ENCODE data around the gene TUBA4B.
A peak's percentile ranks its signal among the peaks of the same experiment; 100 is the strongest.

TUBA4B gene

DNA sequence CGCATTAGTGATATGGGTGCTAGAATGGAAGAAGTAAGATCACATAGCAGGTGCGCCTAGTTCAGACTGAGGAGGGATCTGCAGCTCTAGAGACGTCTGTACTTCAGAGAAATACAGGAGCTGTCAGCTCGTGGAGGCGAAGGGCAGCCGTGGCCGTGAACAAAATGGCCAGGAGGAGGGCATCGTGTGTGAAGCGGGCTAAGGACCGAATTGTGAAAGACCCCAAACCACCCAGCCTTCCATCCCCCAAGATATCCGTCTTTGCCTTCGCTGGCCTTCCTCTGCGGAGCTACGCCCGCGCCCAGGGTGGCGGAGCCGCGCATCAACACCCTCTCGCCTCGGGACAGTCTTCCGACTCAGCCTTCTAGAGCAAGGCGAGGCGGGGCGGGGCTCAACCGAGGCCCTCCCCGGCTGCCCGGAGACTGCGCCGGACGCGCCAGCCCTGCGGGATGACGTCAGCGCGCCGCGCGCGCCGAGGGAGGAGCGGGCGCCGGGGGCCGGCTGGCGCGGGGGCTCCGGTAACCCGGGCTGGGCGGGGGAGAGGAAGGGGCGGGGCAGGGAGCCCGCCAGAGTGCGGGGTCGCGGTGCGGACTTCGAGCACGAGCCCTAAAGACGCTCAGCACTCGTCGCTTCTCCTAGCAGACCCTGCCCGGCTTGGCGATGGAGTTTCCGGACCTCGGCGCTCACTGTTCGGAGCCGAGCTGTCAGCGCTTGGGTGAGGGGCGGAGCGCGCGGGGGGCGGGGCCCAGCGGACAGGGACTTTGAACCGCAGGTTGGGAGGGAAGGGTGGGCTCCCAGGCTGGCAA is 46.5 kb upstream of the TUBA4B start, which contains the start of gene ZFAND2B (continued):
- peak; percentile 60 for TF ChIP-seq SP7 (tag by site-specific recombination; IDR thresholded peaks at IDR 0.05)
- TF ChIP-seq ZFP41 (tag by site-specific recombination; IDR thresholded peaks at IDR 0.05; ENCODE audit: borderline replicate concordance): no peak
- peak; percentile 65; the same call in 1 of the 2 replicates for TF ChIP-seq GLIS2 (tag by site-specific recombination; IDR thresholded peaks at IDR 0.05)
- TF ChIP-seq, protein P1, sequence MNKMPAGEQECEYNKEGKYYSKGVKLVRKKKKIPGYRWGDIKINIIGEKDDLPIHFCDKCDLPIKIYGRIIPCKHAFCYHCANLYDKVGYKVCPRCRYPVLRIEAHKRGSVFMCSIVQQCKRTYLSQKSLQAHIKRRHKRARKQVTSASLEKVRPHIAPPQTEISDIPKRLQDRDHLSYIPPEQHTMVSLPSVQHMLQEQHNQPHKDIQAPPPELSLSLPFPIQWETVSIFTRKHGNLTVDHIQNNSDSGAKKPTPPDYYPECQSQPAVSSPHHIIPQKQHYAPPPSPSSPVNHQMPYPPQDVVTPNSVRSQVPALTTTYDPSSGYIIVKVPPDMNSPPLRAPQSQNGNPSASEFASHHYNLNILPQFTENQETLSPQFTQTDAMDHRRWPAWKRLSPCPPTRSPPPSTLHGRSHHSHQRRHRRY (tag by site-specific recombination; IDR thresholded peaks at IDR 0.05): no peak
- TF ChIP-seq GLIS1 (tag by site-specific recombination; IDR thresholded peaks at IDR 0.05): 0 out of 2 replicates have a peak, but pooled peaks have one; percentile 21
- TF ChIP-seq ZNF341 (tag by site-specific recombination; IDR thresholded peaks at IDR 0.05; ENCODE audit: low read depth): no peak
- no peak for TF ChIP-seq ZNF830 (tag by site-specific recombination; IDR thresholded peaks at IDR 0.05; ENCODE audit: low read depth)
- TF ChIP-seq ZEB2 (tag by site-specific recombination; IDR thresholded peaks at IDR 0.05): no peak; the same call in 1 of the 2 replicates
- no peak for TF ChIP-seq ZNF239 (tag by site-specific recombination; IDR thresholded peaks at IDR 0.05)
- no peak for TF ChIP-seq ZNF37A (tag by site-specific recombination; IDR thresholded peaks at IDR 0.05)
- TF ChIP-seq ZNF664 (tag by site-specific recombination; IDR thresholded peaks at IDR 0.05): no peak
- TF ChIP-seq, protein P2, sequence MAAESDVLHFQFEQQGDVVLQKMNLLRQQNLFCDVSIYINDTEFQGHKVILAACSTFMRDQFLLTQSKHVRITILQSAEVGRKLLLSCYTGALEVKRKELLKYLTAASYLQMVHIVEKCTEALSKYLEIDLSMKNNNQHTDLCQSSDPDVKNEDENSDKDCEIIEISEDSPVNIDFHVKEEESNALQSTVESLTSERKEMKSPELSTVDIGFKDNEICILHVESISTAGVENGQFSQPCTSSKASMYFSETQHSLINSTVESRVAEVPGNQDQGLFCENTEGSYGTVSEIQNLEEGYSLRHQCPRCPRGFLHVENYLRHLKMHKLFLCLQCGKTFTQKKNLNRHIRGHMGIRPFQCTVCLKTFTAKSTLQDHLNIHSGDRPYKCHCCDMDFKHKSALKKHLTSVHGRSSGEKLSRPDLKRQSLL (tag by site-specific recombination; IDR thresholded peaks at IDR 0.05): peak; percentile 67; the same call in 1 of the 2 replicates
- no peak for TF ChIP-seq ZNF48 (tag by site-specific recombination; IDR thresholded peaks at IDR 0.05)
- peak; percentile 50 for TF ChIP-seq ZNF335 (tag by site-specific recombination; conservative IDR thresholded peaks at IDR 0.05)
- no peak for TF ChIP-seq ZNF473 (tag by site-specific recombination; IDR thresholded peaks at IDR 0.05)
- TF ChIP-seq ZNF670 (tag by site-specific recombination; IDR thresholded peaks at IDR 0.05; ENCODE audit: low read depth): no peak
- no peak for TF ChIP-seq ZIC2 (tag by site-specific recombination; IDR thresholded peaks at IDR 0.05)
- TF ChIP-seq, protein P3, sequence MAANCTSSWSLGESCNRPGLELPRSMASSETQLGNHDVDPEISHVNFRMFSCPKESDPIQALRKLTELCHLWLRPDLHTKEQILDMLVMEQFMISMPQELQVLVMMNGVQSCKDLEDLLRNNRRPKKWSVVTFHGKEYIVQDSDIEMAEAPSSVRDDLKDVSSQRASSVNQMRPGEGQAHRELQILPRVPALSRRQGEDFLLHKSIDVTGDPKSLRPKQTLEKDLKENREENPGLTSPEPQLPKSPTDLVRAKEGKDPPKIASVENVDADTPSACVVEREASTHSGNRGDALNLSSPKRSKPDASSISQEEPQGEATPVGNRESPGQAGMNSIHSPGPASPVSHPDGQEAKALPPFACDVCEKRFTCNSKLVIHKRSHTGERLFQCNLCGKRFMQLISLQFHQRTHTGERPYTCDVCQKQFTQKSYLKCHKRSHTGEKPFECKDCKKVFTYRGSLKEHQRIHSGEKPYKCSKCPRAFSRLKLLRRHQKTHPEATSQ (tag by site-specific recombination; IDR thresholded peaks at IDR 0.05): no peak
- TF ChIP-seq ZSCAN30 (tag by site-specific recombination; IDR thresholded peaks at IDR 0.05): peak; percentile 21; the same call in 1 of the 2 replicates
- TF ChIP-seq ZNF174 (tag by site-specific recombination; IDR thresholded peaks at IDR 0.05): no peak
- TF ChIP-seq ZNF544 (tag by site-specific recombination; IDR thresholded peaks at IDR 0.05): no peak
- no peak for TF ChIP-seq ZNF791 (tag by site-specific recombination; IDR thresholded peaks at IDR 0.05)
- TF ChIP-seq ZNF621 (tag by site-specific recombination; IDR thresholded peaks at IDR 0.05): no peak
- TF ChIP-seq, protein P4, sequence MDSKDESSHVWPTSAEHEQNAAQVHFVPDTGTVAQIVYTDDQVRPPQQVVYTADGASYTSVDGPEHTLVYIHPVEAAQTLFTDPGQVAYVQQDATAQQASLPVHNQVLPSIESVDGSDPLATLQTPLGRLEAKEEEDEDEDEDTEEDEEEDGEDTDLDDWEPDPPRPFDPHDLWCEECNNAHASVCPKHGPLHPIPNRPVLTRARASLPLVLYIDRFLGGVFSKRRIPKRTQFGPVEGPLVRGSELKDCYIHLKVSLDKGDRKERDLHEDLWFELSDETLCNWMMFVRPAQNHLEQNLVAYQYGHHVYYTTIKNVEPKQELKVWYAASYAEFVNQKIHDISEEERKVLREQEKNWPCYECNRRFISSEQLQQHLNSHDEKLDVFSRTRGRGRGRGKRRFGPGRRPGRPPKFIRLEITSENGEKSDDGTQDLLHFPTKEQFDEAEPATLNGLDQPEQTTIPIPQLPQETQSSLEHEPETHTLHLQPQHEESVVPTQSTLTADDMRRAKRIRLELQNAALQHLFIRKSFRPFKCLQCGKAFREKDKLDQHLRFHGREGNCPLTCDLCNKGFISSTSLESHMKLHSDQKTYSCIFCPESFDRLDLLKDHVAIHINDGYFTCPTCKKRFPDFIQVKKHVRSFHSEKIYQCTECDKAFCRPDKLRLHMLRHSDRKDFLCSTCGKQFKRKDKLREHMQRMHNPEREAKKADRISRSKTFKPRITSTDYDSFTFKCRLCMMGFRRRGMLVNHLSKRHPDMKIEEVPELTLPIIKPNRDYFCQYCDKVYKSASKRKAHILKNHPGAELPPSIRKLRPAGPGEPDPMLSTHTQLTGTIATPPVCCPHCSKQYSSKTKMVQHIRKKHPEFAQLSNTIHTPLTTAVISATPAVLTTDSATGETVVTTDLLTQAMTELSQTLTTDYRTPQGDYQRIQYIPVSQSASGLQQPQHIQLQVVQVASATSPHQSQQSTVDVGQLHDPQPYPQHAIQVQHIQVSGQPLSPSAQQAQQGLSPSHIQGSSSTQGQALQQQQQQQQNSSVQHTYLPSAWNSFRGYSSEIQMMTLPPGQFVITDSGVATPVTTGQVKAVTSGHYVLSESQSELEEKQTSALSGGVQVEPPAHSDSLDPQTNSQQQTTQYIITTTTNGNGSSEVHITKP (tag by site-specific recombination; IDR thresholded peaks at IDR 0.05): 0 out of 2 replicates have a peak, but pooled peaks have one; percentile 22
- TF ChIP-seq ZNF626 (tag by site-specific recombination; IDR thresholded peaks at IDR 0.05): no peak
- no peak for TF ChIP-seq ZNF155 (tag by site-specific recombination; IDR thresholded peaks at IDR 0.05)
- no peak for TF ChIP-seq ZNF10 (tag by site-specific recombination; IDR thresholded peaks at IDR 0.05)
- TF ChIP-seq REPIN1 (tag by site-specific recombination; IDR thresholded peaks at IDR 0.05; ENCODE audit: low read depth): no peak
- 0 out of 2 replicates have a peak, but pooled peaks have one; percentile 9 for TF ChIP-seq WT1 (tag by site-specific recombination; IDR thresholded peaks at IDR 0.05)
- no peak for TF ChIP-seq ZNF571 (tag by site-specific recombination; IDR thresholded peaks at IDR 0.05)
- TF ChIP-seq OSR2 (tag by site-specific recombination; IDR thresholded peaks at IDR 0.05): no peak
- TF ChIP-seq ZNF324 (tag by site-specific recombination; IDR thresholded peaks at IDR 0.05): 0 out of 2 replicates have a peak, but pooled peaks have one; percentile 41
- no peak for TF ChIP-seq ZNF777 (tag by site-specific recombination; IDR thresholded peaks at IDR 0.05; ENCODE audit: borderline replicate concordance)
- TF ChIP-seq ZNF112 (tag by site-specific recombination; IDR thresholded peaks at IDR 0.05): no peak
- TF ChIP-seq ZNF785 (tag by site-specific recombination; IDR thresholded peaks at IDR 0.05): no peak

All from HEK293 (cell line).